Endothelial cell of umbilical vein (primary cell): Measurements from ENCODE around the gene TKT. TPM values are rescaled to one million over a fixed set of nuclear protein-coding genes. Genes with fewer than 3 reads are reported as not detected.

Experiments used
- BruUV-seq: library from RNA; stranded (reverse); fragments of 400-500 nt; replicated peaks from 2 replicates; lab custom pipeline; 2021; lab: Mats Ljungman, UMichigan
- CTCF ChIA-PET: fragments of 300-600, 350-600 bp; sonication (Branson Sonifier 250); formaldehyde crosslinking; loops from one replicate; lab custom pipeline; 2021; ENCODE audit warnings: antibody characterized with exemption, inconsistent platforms; lab: Charles Lee
- POLR2A ChIA-PET: fragments of 300-600, 350-600 bp; sonication (Branson Sonifier 250); formaldehyde crosslinking; loops from one replicate; lab custom pipeline; 2021; ENCODE audit warnings: antibody characterized with exemption, inconsistent platforms; lab: Charles Lee
- DNase-seq: peaks from one replicate; pipeline ENCODE4 v3.0.0-alpha.2; 2011; ENCODE audit warnings: low read depth, low spot score
- FAIRE-seq: peaks from 2 replicates; lab custom pipeline; 2011; peaks lifted over from hg19 to GRCh38; lab: Jason Lieb, UNC
- H2AFZ ChIP-seq: 2 replicates; pipeline ENCODE4 v1.6.0; 2012; ENCODE audit warnings: low read depth, low read length, control low read depth, inconsistent platforms
- H3K27ac ChIP-seq: 2 replicates; pipeline ENCODE4 v1.5.1; 2011; ENCODE audit warnings: low read depth, mild to moderate bottlenecking, control low read depth, low read length, moderate library complexity; ENCODE audit not compliant: insufficient read depth
- H3K27me3 ChIP-seq, 2 experiments: 2 replicates each; pipeline versions ENCODE4 v1.6.0 to v1.6.1; 2011; ENCODE audit warnings: low read length in 2 of 2, mixed read lengths in 1 of 2; ENCODE audit not compliant: control insufficient read depth in 2 of 2, insufficient read depth in 2 of 2
- H3K36me3 ChIP-seq, 2 experiments: 2 replicates in 1 of 2; 3 replicates in 1 of 2; pipeline ENCODE4 v1.5.1; 2011; ENCODE audit warnings: low read length in 2 of 2, mild to moderate bottlenecking in 1 of 2, moderate library complexity in 1 of 2; ENCODE audit not compliant: control insufficient read depth in 2 of 2, insufficient read depth in 2 of 2; ENCODE audit errors: extremely low read depth in 1 of 2
- H3K4me1 ChIP-seq: 3 replicates; pipeline ENCODE4 v1.5.1; 2011; ENCODE audit warnings: mild to moderate bottlenecking, low read length; ENCODE audit not compliant: control insufficient read depth, insufficient read depth; ENCODE audit errors: extremely low read depth
- H3K4me2 ChIP-seq: 2 replicates; pipeline ENCODE4 v1.6.1; 2011; ENCODE audit warnings: low read length, control low read depth, mixed read lengths; ENCODE audit not compliant: insufficient read depth
- H3K4me3 ChIP-seq, 3 experiments: fragments of 200-600 bp in 1 of 3; sonication (generic), shearing (Covaris generic) in 1 of 3; replicated peaks in 1 of 3; 2 replicates each; pipeline ENCODE4 v1.5.1; 2011 to 2016; ENCODE audit warnings: control low read depth in 3 of 3, low read length in 3 of 3, mild to moderate bottlenecking in 2 of 3, inconsistent platforms in 1 of 3, low read depth in 1 of 3, moderate library complexity in 1 of 3; ENCODE audit not compliant: insufficient read depth in 1 of 3
- H3K79me2 ChIP-seq: 2 replicates; pipeline ENCODE4 v1.6.0; 2012; ENCODE audit warnings: low read length, inconsistent platforms; ENCODE audit not compliant: control insufficient read depth, insufficient read depth
- H3K9ac ChIP-seq: replicated peaks from 2 replicates; pipeline ENCODE3; 2011; ENCODE audit warnings: low read length, control low read depth; ENCODE audit not compliant: insufficient read depth; ENCODE audit errors: extremely low read depth
- H3K9me1 ChIP-seq: replicated peaks from 3 replicates; pipeline ENCODE4 v1.6.0; 2011; ENCODE audit warnings: mild to moderate bottlenecking, low read length; ENCODE audit not compliant: control insufficient read depth, insufficient read depth; ENCODE audit errors: extremely low read depth
- H3K9me3 ChIP-seq: replicated peaks from 2 replicates; pipeline ENCODE4 v1.5.1; 2012; ENCODE audit warnings: low read length, inconsistent platforms; ENCODE audit not compliant: control insufficient read depth, insufficient read depth
- H4K20me1 ChIP-seq: replicated peaks from 2 replicates; pipeline ENCODE3; 2011; ENCODE audit warnings: mild to moderate bottlenecking, low read length; ENCODE audit not compliant: control insufficient read depth, insufficient read depth; ENCODE audit errors: extremely low read depth
- CTCF ChIP-seq, 2 donors: IDR thresholded peaks; 1 replicate in 1 of 2; 2 replicates in 1 of 2; pipeline ENCODE4 v1.5.1; 2011; ENCODE audit warnings: low read length in 2 of 2, mild to moderate bottlenecking in 2 of 2, moderate library complexity in 2 of 2, control low read depth in 1 of 2, inconsistent platforms in 1 of 2, low read depth in 1 of 2; ENCODE audit not compliant: insufficient read depth in 1 of 2; ENCODE audit errors: extremely low read depth in 1 of 2
- EZH2 ChIP-seq: IDR thresholded peaks from 2 replicates; pipeline ENCODE4 v1.6.1; 2012; ENCODE audit warnings: borderline replicate concordance, low read depth, mild to moderate bottlenecking, moderate library complexity, low read length, inconsistent platforms; ENCODE audit not compliant: severe bottlenecking
- FOS ChIP-seq: IDR thresholded peaks from 2 replicates; pipeline ENCODE4 v1.6.1; 2011; ENCODE audit warnings: mild to moderate bottlenecking, low read length, moderate library complexity, borderline replicate concordance; ENCODE audit not compliant: insufficient read depth
- GATA2 ChIP-seq: IDR thresholded peaks from 2 replicates; pipeline ENCODE4 v1.7.0; 2011; ENCODE audit warnings: low read depth, mild to moderate bottlenecking, moderate library complexity, mixed read lengths, low read length; ENCODE audit not compliant: insufficient read length, insufficient read depth
- JUN ChIP-seq: IDR thresholded peaks from 2 replicates; pipeline ENCODE4 v1.6.1; 2011; ENCODE audit warnings: borderline replicate concordance, low read depth; ENCODE audit not compliant: insufficient read length, insufficient read depth
- MAX ChIP-seq: IDR thresholded peaks from 2 replicates; pipeline ENCODE4 v1.6.1; 2011; ENCODE audit not compliant: insufficient read depth, insufficient read length
- MYC ChIP-seq: IDR thresholded peaks from one replicate; pipeline ENCODE4 v1.6.1; 2011; ENCODE audit warnings: mild to moderate bottlenecking, low read depth, low read length
- POLR2A ChIP-seq: IDR thresholded peaks from 2 replicates; pipeline ENCODE4 v1.6.1; 2012; ENCODE audit warnings: low read depth, mild to moderate bottlenecking, control low read depth, low read length
- POLR2AphosphoS5 ChIP-seq: IDR thresholded peaks from 2 replicates; pipeline ENCODE4 v1.6.1; 2012; ENCODE audit warnings: low read depth, mild to moderate bottlenecking, control low read depth, low read length, moderate library complexity; ENCODE audit not compliant: insufficient read depth
- dilution Hi-C: fragments of 300-500 bp; cut with MboI; formaldehyde crosslinking; loops from one replicate; pipeline ENCODE4 v1.15.0; 2019; ENCODE audit warnings: low sequenced_read_pairs; ENCODE audit not compliant: extremely low pct_ligation_motif_present
- intact Hi-C: fragments of 100-400 bp; cut with micrococcal nuclease; formaldehyde crosslinking; loops from one replicate; pipeline ENCODE4 v1.10.0; 2022
- polyA plus RNA-seq, 4 experiments: library from polyadenylated mRNA; depleted of rRNA in 3 of 4; stranded (reverse) in 3 of 4; unstranded in 1 of 4; fragments of >200 nt; gene quantifications; 2 replicates each; pipeline versions ENCODE4 v1.2.1 to v1.2.3, GENCODE V29; 2011 to 2012; ENCODE audit warnings: missing spikeins in 1 of 4
- total RNA-seq: library from RNA; stranded (reverse); gene quantifications from 2 replicates; pipeline ENCODE4 v1.2.3, GENCODE V29; 2021

TKT gene
- total and polyA plus RNA-seq, 2 donors (not counting 3 experiments of a cell fraction or from before 2014, with no cell fraction given), result 287 to 586 TPM

- peaks cover 24% of the 10 kb centered on the region for H3K79me2 ChIP-seq
- no peaks in the 10 kb centered on the region for H3K9me1 ChIP-seq
- CTCF ChIA-PET, result interaction anchor here (1.0 kb wide), 1 partner anchor 10 kb away, joined by 3 read pairs; no protein-coding TSS in a partner anchor
- H2AFZ ChIP-seq, result no peak overlapping the region
- intact Hi-C loops, result no loop called here
- DNase-seq (no peak), FAIRE-seq (no peak)
- no peaks in the 10 kb centered on the region for H3K27me3 ChIP-seq
- H3K4me1 ChIP-seq, result no peaks in the 10 kb centered on the region
- H3K4me2 ChIP-seq, result no peak overlapping the region
- no peak overlapping the region for H3K27ac ChIP-seq
- TF ChIP-seq POLR2A (no peak), JUN (no peak)
- H3K9me3 ChIP-seq, result no peaks in the 10 kb centered on the region
- H3K9ac ChIP-seq, result no peak overlapping the region
- H4K20me1 ChIP-seq, result no peaks in the 10 kb centered on the region
- no TSS peak for BruUV-seq
- POLR2A ChIA-PET, result no interaction called here
- peaks cover 69 to 90% of the 10 kb centered on the region in 2 experiments for H3K36me3 ChIP-seq
- dilution Hi-C loops, result no loop called here
- no peak overlapping the region for H3K4me3 ChIP-seq
Observed at GRCh38 chr3:53229606-53230005, 26.2 kb downstream of the TKT start.

GRCh38 chr3:53229171-53229570 is 26.7 kb downstream of the TKT start:
- no peaks in the 10 kb centered on the region for H3K9me1 ChIP-seq
- dilution Hi-C loops, result no loop called here
- CTCF ChIA-PET, result interaction anchor here (1.0 kb wide), 1 partner anchor 9 kb away, joined by 3 read pairs; no protein-coding TSS in a partner anchor
- H3K4me3 ChIP-seq, result no peak overlapping the region
- intact Hi-C loops, result no loop called here
- no peak overlapping the region for H2AFZ ChIP-seq
- no TSS peak for BruUV-seq
- H3K27ac ChIP-seq, result no peak overlapping the region
- H3K79me2 ChIP-seq, result peaks cover 19% of the 10 kb centered on the region
- H3K36me3 ChIP-seq, result peaks cover 69 to 90% of the 10 kb centered on the region in 2 experiments
- H3K9ac ChIP-seq, result no peak overlapping the region
- H3K4me1 ChIP-seq, result no peaks in the 10 kb centered on the region
- TF ChIP-seq GATA2, result no peak
- TF ChIP-seq POLR2AphosphoS5, result no peak
- TF ChIP-seq JUN, result no peak
- no peak for TF ChIP-seq POLR2A
- TF ChIP-seq MYC, result no peak
- no peak for TF ChIP-seq CTCF (IDR thresholded peaks at IDR 0.05; ENCODE audit: extremely low read depth in 1 of 2, insufficient read depth in 1 of 2, low read depth in 1 of 2, low read length in 2 of 2)
- TF ChIP-seq EZH2, result no peak
- TF ChIP-seq FOS, result no peak
- TF ChIP-seq MAX, result no peak
- POLR2A ChIA-PET, result no interaction called here
- H4K20me1 ChIP-seq, result no peaks in the 10 kb centered on the region
- FAIRE-seq, result no peak
- H3K27me3 ChIP-seq, result no peaks in the 10 kb centered on the region
- no peak for DNase-seq
- H3K9me3 ChIP-seq, result no peaks in the 10 kb centered on the region
- H3K4me2 ChIP-seq, result no peak overlapping the region
